Measurements from ENCODE around the gene JAKMIP1.
A peak's percentile ranks its signal among the peaks of the same experiment; 100 is the strongest.

Gene JAKMIP1

DNA sequence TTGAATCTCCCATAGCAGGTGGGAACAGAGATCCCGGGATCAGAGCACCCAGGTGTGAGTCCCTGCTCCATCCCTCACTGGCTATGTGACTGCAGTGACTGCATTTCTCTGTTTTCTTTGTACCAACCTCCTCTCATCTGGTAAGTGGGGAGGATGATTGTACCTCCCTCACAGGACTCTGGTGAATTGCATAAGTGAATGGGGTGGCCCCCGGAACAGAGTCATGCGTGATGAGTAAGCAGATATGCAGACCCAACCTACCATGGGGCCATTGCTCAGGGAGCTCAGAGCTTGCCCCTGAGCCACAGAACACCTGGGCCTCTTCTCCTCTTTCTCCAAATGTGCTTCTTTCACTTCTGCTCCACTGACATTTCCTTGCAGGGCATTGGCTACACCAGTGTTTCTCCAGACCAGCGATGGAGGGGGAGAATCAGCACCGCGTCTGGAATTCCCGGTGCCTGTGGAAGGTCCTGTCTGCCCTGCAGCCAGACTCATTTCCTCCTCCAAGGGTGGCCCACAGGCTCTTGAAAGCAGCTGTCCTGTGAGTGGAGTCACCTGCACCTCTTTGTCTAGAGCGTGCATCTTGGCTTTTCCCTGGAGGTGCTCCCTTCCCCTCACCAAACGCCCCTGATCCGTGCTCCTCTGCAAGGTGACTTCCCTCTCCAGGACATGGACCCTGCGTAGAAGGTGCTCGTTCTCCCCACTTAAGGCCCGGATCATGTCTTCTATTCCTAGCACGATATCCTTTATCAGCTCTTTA is 212.1 kb downstream of the JAKMIP1 start:
- in situ Hi-C loops (cut with HindIII; ENCODE audit: low sequenced_read_pairs) = no loop called here
- no peak overlapping the region for H3K4me3 ChIP-seq (ENCODE audit: low read depth, low read length)
- DNase-seq (ENCODE audit: low read depth, low spot score) = no peak
- TF ChIP-seq, protein P1, sequence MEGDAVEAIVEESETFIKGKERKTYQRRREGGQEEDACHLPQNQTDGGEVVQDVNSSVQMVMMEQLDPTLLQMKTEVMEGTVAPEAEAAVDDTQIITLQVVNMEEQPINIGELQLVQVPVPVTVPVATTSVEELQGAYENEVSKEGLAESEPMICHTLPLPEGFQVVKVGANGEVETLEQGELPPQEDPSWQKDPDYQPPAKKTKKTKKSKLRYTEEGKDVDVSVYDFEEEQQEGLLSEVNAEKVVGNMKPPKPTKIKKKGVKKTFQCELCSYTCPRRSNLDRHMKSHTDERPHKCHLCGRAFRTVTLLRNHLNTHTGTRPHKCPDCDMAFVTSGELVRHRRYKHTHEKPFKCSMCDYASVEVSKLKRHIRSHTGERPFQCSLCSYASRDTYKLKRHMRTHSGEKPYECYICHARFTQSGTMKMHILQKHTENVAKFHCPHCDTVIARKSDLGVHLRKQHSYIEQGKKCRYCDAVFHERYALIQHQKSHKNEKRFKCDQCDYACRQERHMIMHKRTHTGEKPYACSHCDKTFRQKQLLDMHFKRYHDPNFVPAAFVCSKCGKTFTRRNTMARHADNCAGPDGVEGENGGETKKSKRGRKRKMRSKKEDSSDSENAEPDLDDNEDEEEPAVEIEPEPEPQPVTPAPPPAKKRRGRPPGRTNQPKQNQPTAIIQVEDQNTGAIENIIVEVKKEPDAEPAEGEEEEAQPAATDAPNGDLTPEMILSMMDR (IDR thresholded peaks at IDR 0.05; ENCODE audit: low read depth, low read length) = no peak

DNA sequence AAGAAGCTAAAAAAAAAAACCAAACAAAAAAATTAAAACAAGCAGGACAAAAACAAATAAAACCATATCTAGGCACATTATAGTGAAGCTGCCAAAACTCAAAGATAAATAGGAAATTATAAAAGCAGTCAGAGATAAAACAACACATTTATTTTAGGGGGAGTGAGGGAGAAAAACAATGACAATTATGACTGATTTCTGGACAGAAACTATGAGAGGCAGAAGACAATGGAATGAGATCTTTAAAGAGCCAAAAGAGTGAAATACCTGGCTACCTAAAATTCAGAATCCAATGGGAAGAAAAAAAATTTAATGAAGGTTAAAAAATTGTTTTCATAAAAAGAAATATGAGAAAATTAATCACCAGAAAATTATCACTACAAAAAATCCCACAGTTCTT is 215.5 kb downstream of the JAKMIP1 start:
- H3K4me3 ChIP-seq (ENCODE audit: low read depth, low read length) = no peak overlapping the region
- in situ Hi-C loops (cut with HindIII; ENCODE audit: low sequenced_read_pairs) = no loop called here
- TF ChIP-seq, protein P1 (IDR thresholded peaks at IDR 0.05; ENCODE audit: low read depth, low read length) = no peak
- no peak for DNase-seq (ENCODE audit: low read depth, low spot score)

DNA sequence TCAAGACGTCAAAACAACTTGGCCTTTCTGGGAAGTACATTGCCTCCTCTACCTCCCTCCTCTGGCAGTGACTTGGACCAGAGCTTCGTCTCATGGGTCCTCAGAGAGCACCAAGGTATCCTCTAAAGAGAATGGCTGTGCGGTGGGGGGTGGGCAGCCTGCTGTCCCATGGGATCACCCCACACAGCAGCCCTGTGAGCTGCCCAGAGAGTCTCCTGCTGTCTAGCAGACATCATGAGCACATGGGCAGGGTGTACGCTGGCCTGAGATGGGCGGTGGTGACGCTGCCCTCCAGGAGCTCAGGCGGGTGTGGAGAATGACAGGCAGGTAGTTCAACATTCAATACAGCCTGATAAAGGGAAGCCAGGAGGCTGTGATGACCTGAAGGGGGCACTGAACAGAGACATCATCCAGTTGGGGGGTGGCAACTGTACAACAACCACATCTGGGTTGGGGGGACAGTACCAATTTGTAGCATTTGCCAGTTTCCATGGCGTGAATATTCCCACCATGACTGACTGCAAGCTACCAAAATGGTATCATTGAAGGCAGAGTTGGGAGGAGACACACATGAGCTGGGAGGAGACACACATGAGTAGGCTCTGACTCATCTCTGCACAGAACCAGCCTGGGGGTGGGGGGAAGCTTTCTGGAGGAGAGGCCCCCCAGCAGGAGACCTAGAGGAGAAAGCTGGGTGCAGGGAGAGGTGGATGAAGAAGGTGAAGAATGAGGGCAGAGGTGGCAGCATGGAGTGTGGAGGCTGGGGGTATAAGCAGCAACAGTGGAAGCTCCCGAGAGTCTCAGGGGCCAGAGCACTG is 218.0 kb downstream of the JAKMIP1 start:
- DNase-seq (ENCODE audit: low read depth, low spot score) = no peak
- in situ Hi-C loops (cut with HindIII; ENCODE audit: low sequenced_read_pairs) = no loop called here
- TF ChIP-seq, protein P1 (IDR thresholded peaks at IDR 0.05; ENCODE audit: low read depth, low read length) = no peak
- no peak overlapping the region for H3K4me3 ChIP-seq (ENCODE audit: low read depth, low read length)

DNA sequence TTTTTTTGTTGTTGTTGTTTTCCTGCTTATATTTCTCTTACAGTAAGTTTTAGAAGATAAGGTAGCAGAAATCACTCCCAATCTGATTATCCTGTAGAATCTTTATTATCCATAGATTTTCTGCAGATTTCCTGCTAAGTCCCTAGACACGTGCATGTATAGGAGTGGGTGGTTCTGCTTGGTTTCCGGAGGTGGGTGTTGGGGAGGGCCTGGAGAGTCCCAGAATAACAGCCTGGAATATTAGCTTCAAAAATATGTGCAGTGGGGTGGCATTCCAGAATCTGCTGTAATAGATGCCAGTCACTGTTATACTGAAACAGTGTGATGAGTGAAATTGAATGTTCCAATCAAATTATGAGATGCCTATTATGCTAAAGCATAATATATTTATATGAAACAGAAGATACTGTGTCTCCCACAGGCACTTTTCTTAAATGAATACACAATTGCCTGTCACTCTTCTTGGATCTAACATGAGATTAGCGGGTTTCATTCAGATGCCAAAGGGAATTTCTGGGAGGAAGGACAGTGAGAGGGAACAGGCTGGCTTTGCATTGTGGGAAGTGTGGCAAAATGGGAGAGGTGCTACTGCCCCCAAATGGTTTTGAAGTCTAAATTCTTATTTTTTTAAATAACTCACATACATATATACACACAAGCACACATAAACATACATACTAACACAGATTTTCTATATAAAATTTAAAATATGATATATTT is 219.8 kb downstream of the JAKMIP1 start:
- no peak for DNase-seq (ENCODE audit: low read depth, low spot score)
- in situ Hi-C loops (cut with HindIII; ENCODE audit: low sequenced_read_pairs) = no loop called here
- TF ChIP-seq, protein P1 (IDR thresholded peaks at IDR 0.05; ENCODE audit: low read depth, low read length) = no peak
- H3K4me3 ChIP-seq (ENCODE audit: low read depth, low read length) = no peak overlapping the region

DNA sequence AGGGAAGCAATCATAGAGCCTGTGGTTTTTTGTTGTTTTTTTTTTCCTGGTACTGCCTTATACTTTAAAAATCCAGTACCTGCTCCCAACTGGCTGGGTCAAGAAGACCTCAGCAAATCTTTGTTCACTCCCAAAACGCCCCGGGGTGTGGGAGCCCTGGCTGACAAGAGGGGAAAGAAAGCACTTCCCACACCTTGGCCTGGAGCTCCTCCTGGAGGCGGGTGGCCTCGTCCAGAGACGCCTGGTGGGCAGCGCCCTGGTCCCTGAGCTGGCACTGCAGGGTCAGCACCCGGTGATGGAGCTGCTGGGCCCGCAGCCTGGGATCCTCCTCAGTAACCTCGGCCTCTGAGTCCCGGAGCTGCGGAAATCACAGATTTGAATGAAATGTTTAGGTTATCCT is 220.4 kb downstream of the JAKMIP1 start:
- no peak overlapping the region for H3K4me3 ChIP-seq (ENCODE audit: low read depth, low read length)
- TF ChIP-seq, protein P1 (IDR thresholded peaks at IDR 0.05; ENCODE audit: low read depth, low read length) = peak; percentile 30
- in situ Hi-C loops (cut with HindIII; ENCODE audit: low sequenced_read_pairs) = no loop called here
- no peak for DNase-seq (ENCODE audit: low read depth, low spot score)

DNA sequence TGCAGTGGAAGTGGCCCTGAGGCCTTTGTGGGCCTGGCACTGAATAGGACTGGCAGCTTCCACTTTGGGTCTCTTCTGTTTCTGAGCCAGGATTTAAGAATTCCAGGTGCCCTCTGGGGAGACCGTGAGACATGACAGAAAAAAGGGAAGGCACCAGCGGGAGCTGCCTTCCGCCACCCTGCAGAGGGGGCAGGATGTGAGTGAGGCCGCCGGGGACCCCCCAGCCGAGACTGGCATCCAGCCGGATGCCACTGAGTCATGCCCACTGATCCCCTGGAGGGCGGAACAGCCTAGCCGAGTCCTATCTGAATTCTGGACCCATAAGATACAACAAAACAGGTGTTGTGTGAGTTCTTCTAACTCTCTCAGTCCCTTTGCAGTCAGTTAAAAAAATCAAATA is 223.4 kb downstream of the JAKMIP1 start:
- in situ Hi-C loops (cut with HindIII; ENCODE audit: low sequenced_read_pairs) = no loop called here
- TF ChIP-seq, protein P1 (IDR thresholded peaks at IDR 0.05; ENCODE audit: low read depth, low read length) = no peak
- H3K4me3 ChIP-seq (ENCODE audit: low read depth, low read length) = no peak overlapping the region
- DNase-seq (ENCODE audit: low read depth, low spot score) = no peak
